Effector memory CD8-positive, alpha-beta T cell (primary cell): Measurements from ENCODE around the gene GPR155.

ENCODE experiments used
- ATAC-seq: fragments of 150-1000 bp; cut with Tn5 transposase; replicated peaks from 2 replicates; pipeline ENCODE4 v1.10.0; 2021; ENCODE audit warnings: mild to moderate bottlenecking, moderate library complexity
- DNase-seq, 3 experiments: peaks; one replicate each; pipeline ENCODE4 v3.0.0; 2021
- H3K27ac Mint-ChIP-seq, 2 donors: one replicate each; pipeline ENCODE4 v1.8.0; 2022; ENCODE audit warnings: mild to moderate bottlenecking in 2 of 2, mixed read lengths in 2 of 2, moderate library complexity in 2 of 2
- H3K27me3 Mint-ChIP-seq, 2 donors: one replicate each; pipeline ENCODE4 v1.8.0; 2022; ENCODE audit warnings: mixed read lengths in 2 of 2
- H3K36me3 Mint-ChIP-seq: one replicate; pipeline ENCODE4 v1.8.0; 2022; ENCODE audit warnings: mild to moderate bottlenecking, moderate library complexity, mixed read lengths; ENCODE audit not compliant: insufficient read depth
- H3K4me1 Mint-ChIP-seq, 2 donors: one replicate each; pipeline ENCODE4 v1.8.0; 2022; ENCODE audit warnings: low read depth in 2 of 2, mixed read lengths in 2 of 2
- H3K4me3 Mint-ChIP-seq, 2 donors: one replicate each; pipeline ENCODE4 v1.8.0; 2022; ENCODE audit warnings: mild to moderate bottlenecking in 2 of 2, mixed read lengths in 2 of 2, moderate library complexity in 2 of 2
- H3K9me3 Mint-ChIP-seq, 2 donors: one replicate each; pipeline ENCODE4 v1.8.0; 2022; ENCODE audit warnings: mixed read lengths in 2 of 2
- total RNA-seq, 9 experiments: gene quantifications; one replicate each; lab custom pipeline; 2026; lab: John Stamatoyannopoulos, UW

Gene GPR155, protein sequence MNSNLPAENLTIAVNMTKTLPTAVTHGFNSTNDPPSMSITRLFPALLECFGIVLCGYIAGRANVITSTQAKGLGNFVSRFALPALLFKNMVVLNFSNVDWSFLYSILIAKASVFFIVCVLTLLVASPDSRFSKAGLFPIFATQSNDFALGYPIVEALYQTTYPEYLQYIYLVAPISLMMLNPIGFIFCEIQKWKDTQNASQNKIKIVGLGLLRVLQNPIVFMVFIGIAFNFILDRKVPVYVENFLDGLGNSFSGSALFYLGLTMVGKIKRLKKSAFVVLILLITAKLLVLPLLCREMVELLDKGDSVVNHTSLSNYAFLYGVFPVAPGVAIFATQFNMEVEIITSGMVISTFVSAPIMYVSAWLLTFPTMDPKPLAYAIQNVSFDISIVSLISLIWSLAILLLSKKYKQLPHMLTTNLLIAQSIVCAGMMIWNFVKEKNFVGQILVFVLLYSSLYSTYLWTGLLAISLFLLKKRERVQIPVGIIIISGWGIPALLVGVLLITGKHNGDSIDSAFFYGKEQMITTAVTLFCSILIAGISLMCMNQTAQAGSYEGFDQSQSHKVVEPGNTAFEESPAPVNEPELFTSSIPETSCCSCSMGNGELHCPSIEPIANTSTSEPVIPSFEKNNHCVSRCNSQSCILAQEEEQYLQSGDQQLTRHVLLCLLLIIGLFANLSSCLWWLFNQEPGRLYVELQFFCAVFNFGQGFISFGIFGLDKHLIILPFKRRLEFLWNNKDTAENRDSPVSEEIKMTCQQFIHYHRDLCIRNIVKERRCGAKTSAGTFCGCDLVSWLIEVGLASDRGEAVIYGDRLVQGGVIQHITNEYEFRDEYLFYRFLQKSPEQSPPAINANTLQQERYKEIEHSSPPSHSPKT
- 10.9 to 100 (median 36.0) reads per million in 9 experiments for total RNA-seq

DNA sequence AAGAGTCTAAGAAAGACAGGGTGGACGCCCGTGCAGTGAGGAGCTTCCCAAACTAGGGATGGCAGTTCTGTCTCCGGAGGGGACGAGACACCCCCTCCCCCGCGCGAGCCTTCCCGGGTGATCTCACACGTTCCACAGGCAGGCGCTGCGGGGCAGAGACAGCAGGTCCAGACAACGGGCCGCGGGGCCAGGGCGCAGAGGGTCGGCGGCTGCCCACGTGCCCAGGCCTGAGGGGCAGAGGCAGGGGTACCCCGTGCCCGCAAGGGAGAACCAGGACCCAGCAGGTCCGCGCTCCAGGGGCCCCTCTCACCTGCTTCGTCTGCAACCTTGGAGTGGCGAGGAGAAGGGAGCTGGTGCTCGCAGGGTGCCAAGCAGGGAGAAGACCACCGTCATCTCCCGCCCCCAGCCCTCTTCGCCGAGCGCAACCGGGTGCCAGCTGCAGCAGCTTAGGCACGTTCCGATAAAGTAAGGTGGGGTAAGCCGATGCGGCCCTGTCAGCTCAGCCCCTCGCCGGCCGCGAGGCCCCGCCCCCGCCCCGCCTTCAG is at the start of gene GPR155:
Gene GPR155 (minus strand): TSS at position 467 of the 545 bp plus-strand sequence. CDS start 5,073 bp downstream, outside the sequence.
- H3K4me3 Mint-ChIP-seq: peak within 1 kb of the TSS; percentile 93 to 97
- peaks cover 39 to 50% of the 10 kb centered on the region in 2 donors for H3K4me1 Mint-ChIP-seq
- peaks cover 0 to 5% of the 10 kb centered on the region in 2 donors for H3K9me3 Mint-ChIP-seq
- peak in 2 of 3 experiments; percentile 13 to 27 for DNase-seq
- peak within 1 kb of the TSS; percentile 88 to 95 for H3K27ac Mint-ChIP-seq
- peaks cover 22% of the 10 kb centered on the region for H3K36me3 Mint-ChIP-seq
- no peaks in the 10 kb centered on the region for H3K27me3 Mint-ChIP-seq
- peak; percentile 66 for ATAC-seq

- Mint-ChIP-seq H3K4me1 (no peaks in the 10 kb centered on the region), H3K27ac (no peak overlapping the region), H3K4me3 (no peak overlapping the region), H3K27me3 (peaks cover 11 to 20% of the 10 kb centered on the region in 2 donors), H3K9me3 (no peaks in the 10 kb centered on the region), H3K36me3 (no peaks in the 10 kb centered on the region)
- ATAC-seq (no peak), DNase-seq (no peak)
Measured at GRCh38 chr2:174535757-174536703, 49.2 kb upstream of the GPR155 start.

DNA sequence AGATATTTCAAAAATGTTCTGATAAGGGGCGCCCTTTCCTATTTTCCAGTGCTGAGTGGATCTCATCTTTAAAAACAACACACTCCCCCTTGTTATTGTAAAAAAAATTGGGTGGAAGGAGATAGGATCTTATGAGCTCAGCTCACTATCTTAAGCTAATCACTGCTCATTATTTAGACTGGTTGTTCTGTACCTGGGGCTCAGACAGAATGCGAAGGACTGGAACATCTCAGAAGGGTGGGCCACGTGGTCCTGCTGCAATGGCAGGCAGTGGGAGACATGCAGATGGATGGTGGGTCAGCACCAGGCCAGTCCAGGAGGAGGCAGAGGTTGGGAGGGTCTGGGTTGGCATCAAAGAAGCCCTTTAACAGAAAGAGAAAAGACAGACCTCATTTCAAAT is 48.3 kb upstream of the GPR155 start:
- Mint-ChIP-seq H3K27ac (no peak overlapping the region), H3K4me1 (no peaks in the 10 kb centered on the region), H3K36me3 (no peaks in the 10 kb centered on the region), H3K4me3 (no peak overlapping the region), H3K9me3 (no peaks in the 10 kb centered on the region), H3K27me3 (peaks cover 11 to 20% of the 10 kb centered on the region in 2 donors)
- ATAC-seq (no peak), DNase-seq (no peak)

GRCh38 chr2:174529916-174530315 is 43.1 kb upstream of the GPR155 start:
- H3K4me3 Mint-ChIP-seq: no peak overlapping the region
- DNase-seq (no peak), ATAC-seq (no peak)
- H3K27ac Mint-ChIP-seq: no peak overlapping the region
- H3K9me3 Mint-ChIP-seq: no peaks in the 10 kb centered on the region
- H3K27me3 Mint-ChIP-seq: peaks cover 0 to 11% of the 10 kb centered on the region in 2 donors
- H3K36me3 Mint-ChIP-seq: peaks cover 4% of the 10 kb centered on the region
- no peaks in the 10 kb centered on the region for H3K4me1 Mint-ChIP-seq

GRCh38 chr2:174527959-174528358 is 41.1 kb upstream of the GPR155 start:
- H3K27ac Mint-ChIP-seq: no peak overlapping the region
- ATAC-seq: no peak
- H3K27me3 Mint-ChIP-seq: peaks cover 0 to 9% of the 10 kb centered on the region in 2 donors
- H3K4me3 Mint-ChIP-seq: no peak overlapping the region
- H3K4me1 Mint-ChIP-seq: no peaks in the 10 kb centered on the region
- no peak for DNase-seq
- no peaks in the 10 kb centered on the region for H3K9me3 Mint-ChIP-seq
- H3K36me3 Mint-ChIP-seq: peaks cover 4% of the 10 kb centered on the region

GRCh38 chr2:174527101-174527721 is 40.4 kb upstream of the GPR155 start:
- H3K36me3 Mint-ChIP-seq: peaks cover 4% of the 10 kb centered on the region
- no peak overlapping the region for H3K27ac Mint-ChIP-seq
- no peak overlapping the region for H3K4me3 Mint-ChIP-seq
- ATAC-seq (no peak), DNase-seq (no peak)
- no peaks in the 10 kb centered on the region for H3K4me1 Mint-ChIP-seq
- no peaks in the 10 kb centered on the region for H3K9me3 Mint-ChIP-seq
- peaks cover 0 to 9% of the 10 kb centered on the region in 2 donors for H3K27me3 Mint-ChIP-seq

DNA sequence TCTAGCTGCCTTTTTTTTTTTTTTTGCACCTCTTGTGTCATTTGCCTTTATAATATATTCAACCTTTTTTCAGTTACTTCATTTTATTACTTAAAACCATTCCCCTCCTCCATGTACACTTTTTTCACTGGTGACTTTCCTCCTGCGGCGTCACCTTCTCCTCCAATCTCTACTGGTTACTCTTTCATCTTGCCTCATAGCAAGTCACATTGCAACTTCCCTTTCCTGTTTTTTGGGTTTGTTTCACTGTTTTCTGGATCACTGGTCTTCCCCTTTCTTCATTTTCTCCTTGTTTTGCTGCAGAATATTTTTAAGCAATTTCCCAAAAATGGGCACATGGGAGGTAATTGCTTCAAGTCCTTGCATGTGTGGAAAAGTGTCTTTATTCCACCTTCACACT is 37.7 kb upstream of the GPR155 start:
- ATAC-seq (no peak), DNase-seq (no peak)
- peaks cover 0 to 9% of the 10 kb centered on the region in 2 donors for H3K27me3 Mint-ChIP-seq
- peaks cover 0 to 1% of the 10 kb centered on the region in 2 donors for H3K4me1 Mint-ChIP-seq
- peaks cover 4% of the 10 kb centered on the region for H3K36me3 Mint-ChIP-seq
- H3K4me3 Mint-ChIP-seq: no peak overlapping the region
- H3K9me3 Mint-ChIP-seq: no peaks in the 10 kb centered on the region
- no peak overlapping the region for H3K27ac Mint-ChIP-seq

GRCh38 chr2:174522553-174522952 is 35.7 kb upstream of the GPR155 start:
- H3K27ac Mint-ChIP-seq: no peak overlapping the region
- peaks cover 0 to 7% of the 10 kb centered on the region in 2 donors for H3K27me3 Mint-ChIP-seq
- no peaks in the 10 kb centered on the region for H3K9me3 Mint-ChIP-seq
- H3K4me1 Mint-ChIP-seq: peaks cover 2 to 3% of the 10 kb centered on the region in 2 donors
- no peak for ATAC-seq
- H3K36me3 Mint-ChIP-seq: no peaks in the 10 kb centered on the region
- H3K4me3 Mint-ChIP-seq: no peak overlapping the region
- no peak for DNase-seq

DNA sequence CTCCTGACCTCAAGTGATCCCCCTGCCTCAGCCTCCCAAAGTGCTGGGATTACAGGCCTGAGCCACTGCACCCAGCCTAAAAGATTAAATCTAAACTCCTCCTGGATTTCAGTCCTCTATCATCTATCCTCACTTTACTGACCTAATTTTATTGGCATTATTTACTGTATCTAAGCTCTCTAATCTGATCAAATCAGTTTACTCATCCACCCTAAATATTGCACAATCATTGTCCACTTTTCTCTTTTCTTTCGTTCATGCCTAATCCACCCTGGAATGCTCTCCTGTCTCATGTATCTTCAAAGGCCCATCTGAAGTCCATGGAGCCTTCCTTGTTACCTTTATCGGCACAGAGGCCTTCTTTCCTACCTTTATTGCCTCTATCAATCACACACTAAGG is 31.6 kb upstream of the GPR155 start:
- H3K36me3 Mint-ChIP-seq: no peaks in the 10 kb centered on the region
- ATAC-seq (no peak), DNase-seq (no peak)
- H3K4me1 Mint-ChIP-seq: peaks cover 3 to 5% of the 10 kb centered on the region in 2 donors
- no peak overlapping the region for H3K27ac Mint-ChIP-seq
- no peaks in the 10 kb centered on the region for H3K27me3 Mint-ChIP-seq
- H3K4me3 Mint-ChIP-seq: no peak overlapping the region
- no peaks in the 10 kb centered on the region for H3K9me3 Mint-ChIP-seq

DNA sequence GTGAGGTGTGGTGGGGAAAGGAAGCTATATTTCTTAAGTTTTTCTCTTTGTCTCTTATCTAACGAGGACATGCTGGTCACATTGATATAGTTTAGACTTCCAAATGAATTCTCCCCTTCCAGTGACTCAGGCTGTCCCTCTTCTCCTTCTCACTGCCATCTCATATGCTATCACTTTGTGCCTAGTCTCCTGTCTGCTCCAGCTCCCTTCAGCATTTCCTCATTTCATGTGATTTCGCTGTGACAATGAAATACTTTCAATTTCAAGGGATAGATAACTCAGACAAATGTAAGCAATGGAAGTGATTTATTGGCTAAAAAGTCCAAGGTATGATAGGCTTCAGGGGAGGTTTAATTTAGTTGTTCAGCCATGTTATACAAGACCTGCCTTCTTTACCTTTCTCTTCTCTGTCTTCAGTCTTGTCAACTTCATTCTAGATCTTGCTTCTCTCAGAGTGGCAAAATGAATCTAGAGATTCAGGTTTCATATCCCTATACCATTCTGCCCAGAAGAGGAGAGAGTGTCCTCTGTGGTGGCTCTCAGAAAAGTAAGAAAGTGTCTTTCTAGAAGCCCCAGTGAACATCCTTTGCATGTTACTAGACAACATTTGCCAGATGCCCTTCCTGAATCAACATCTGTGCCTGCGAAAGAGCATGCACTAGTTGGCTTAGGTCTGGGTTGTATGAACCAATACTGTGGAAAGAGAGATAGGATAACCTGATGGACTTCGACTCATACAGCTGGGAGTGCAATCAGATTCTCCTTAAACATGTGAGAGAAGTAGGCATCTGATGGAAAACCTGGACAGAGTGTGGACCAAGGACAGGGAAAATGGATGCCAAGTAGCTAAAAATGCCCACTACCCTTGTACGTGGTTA is 29.9 kb upstream of the GPR155 start:
- H3K4me1 Mint-ChIP-seq: peaks cover 3 to 10% of the 10 kb centered on the region in 2 donors
- H3K36me3 Mint-ChIP-seq: no peaks in the 10 kb centered on the region
- ATAC-seq (no peak), DNase-seq (no peak)
- no peak overlapping the region for H3K27ac Mint-ChIP-seq
- H3K27me3 Mint-ChIP-seq: no peaks in the 10 kb centered on the region
- H3K4me3 Mint-ChIP-seq: no peak overlapping the region
- no peaks in the 10 kb centered on the region for H3K9me3 Mint-ChIP-seq

DNA sequence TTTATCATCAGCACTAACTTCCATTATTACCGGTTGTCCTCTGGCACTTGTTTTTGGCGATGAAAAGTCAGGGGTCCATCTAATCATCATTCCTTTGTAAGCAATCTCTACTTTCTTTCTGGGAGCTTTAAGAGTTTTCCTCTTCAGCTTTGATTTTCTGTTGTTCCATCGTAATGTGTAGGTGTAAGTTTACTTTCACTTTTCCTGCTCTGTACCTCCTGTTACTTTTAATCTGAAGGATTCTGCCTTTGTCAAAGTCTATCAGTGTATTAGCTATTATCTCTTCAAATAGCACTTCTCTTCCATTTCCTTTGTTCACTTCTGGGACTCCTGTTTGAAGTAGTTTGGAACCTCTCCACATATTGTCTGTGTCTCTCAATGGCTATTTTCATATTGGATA is 25.5 kb upstream of the GPR155 start:
- ATAC-seq (no peak), DNase-seq (no peak)
- Mint-ChIP-seq H3K4me3 (peak overlapping the region in 1 of 2 donors; percentile 29), H3K4me1 (peaks cover 0 to 6% of the 10 kb centered on the region in 2 donors), H3K36me3 (no peaks in the 10 kb centered on the region), H3K27me3 (no peaks in the 10 kb centered on the region), H3K9me3 (peaks cover 2 to 8% of the 10 kb centered on the region in 2 donors), H3K27ac (peak overlapping the region in 1 of 2 donors; percentile 10)
